ENCODE results near the gene LPIN1. TPM values are rescaled to one million over a fixed set of nuclear protein-coding genes. Genes with fewer than 3 reads are reported as not detected.

LPIN1 gene
- total RNA-seq, 1 donor from 2014 or later, result 43.0 TPM

- H3K27me3 ChIP-seq (ENCODE audit: low read depth), result no peaks in the 10 kb centered on the region
- H3K4me1 ChIP-seq, result peaks cover 24% of the 10 kb centered on the region
- no peak for TF ChIP-seq CTCF (IDR thresholded peaks at IDR 0.05; ENCODE audit: borderline replicate concordance)
- no peak overlapping the region for H3K27ac ChIP-seq (replicated peaks)
- peaks cover 12% of the 10 kb centered on the region for H3K9me3 ChIP-seq (replicated peaks)
- no peak for DNase-seq
- H3K4me3 ChIP-seq, result no peak overlapping the region
- peaks cover 5% of the 10 kb centered on the region for H3K36me3 ChIP-seq
- intact Hi-C loops (cut with micrococcal nuclease), result no loop called here
These were observed 85.0 kb downstream of the LPIN1 start for GRCh38 chr2:11831415-11831814.

GRCh38 chr2:11832531-11832930, 86.1 kb downstream of the LPIN1 start:
- peaks cover 24% of the 10 kb centered on the region for H3K4me1 ChIP-seq
- peaks cover 12% of the 10 kb centered on the region for H3K9me3 ChIP-seq (replicated peaks)
- intact Hi-C loops (cut with micrococcal nuclease), result no loop called here
- H3K4me3 ChIP-seq, result no peak overlapping the region
- no peaks in the 10 kb centered on the region for H3K36me3 ChIP-seq
- TF ChIP-seq CTCF (IDR thresholded peaks at IDR 0.05; ENCODE audit: borderline replicate concordance), result no peak
- H3K27me3 ChIP-seq (ENCODE audit: low read depth), result no peaks in the 10 kb centered on the region
- H3K27ac ChIP-seq (replicated peaks), result no peak overlapping the region
- DNase-seq, result no peak

- Histone ChIP-seq H3K4me1 (peaks cover 24% of the 10 kb centered on the region), H3K4me3 (no peak overlapping the region), H3K9me3 (replicated peaks) (peaks cover 12% of the 10 kb centered on the region), H3K36me3 (no peaks in the 10 kb centered on the region), H3K27me3 (ENCODE audit: low read depth) (no peaks in the 10 kb centered on the region), H3K27ac (replicated peaks) (no peak overlapping the region)
- DNase-seq, result no peak
- intact Hi-C loops (cut with micrococcal nuclease), result no loop called here
- TF ChIP-seq CTCF (IDR thresholded peaks at IDR 0.05; ENCODE audit: borderline replicate concordance), result no peak
These were observed 87.2 kb downstream of the LPIN1 start for GRCh38 chr2:11833601-11834000.

GRCh38 chr2:11835403-11835802, 89.0 kb downstream of the LPIN1 start:
- Histone ChIP-seq H3K4me1 (peaks cover 8% of the 10 kb centered on the region), H3K4me3 (no peak overlapping the region), H3K27me3 (ENCODE audit: low read depth) (peaks cover 6% of the 10 kb centered on the region), H3K9me3 (replicated peaks) (peaks cover 12% of the 10 kb centered on the region), H3K36me3 (no peaks in the 10 kb centered on the region), H3K27ac (replicated peaks) (no peak overlapping the region)
- TF ChIP-seq CTCF (IDR thresholded peaks at IDR 0.05; ENCODE audit: borderline replicate concordance), result no peak
- DNase-seq, result no peak
- intact Hi-C loops (cut with micrococcal nuclease), result no loop called here

GRCh38 chr2:11836647-11837219, 90.3 kb downstream of the LPIN1 start:
- intact Hi-C loops (cut with micrococcal nuclease), result no loop called here
- TF ChIP-seq CTCF (IDR thresholded peaks at IDR 0.05; ENCODE audit: borderline replicate concordance), result no peak
- no peaks in the 10 kb centered on the region for H3K36me3 ChIP-seq
- DNase-seq, result no peak
- no peak overlapping the region for H3K4me3 ChIP-seq
- H3K27ac ChIP-seq (replicated peaks), result no peak overlapping the region
- H3K4me1 ChIP-seq, result no peaks in the 10 kb centered on the region
- H3K9me3 ChIP-seq (replicated peaks), result peaks cover 12% of the 10 kb centered on the region
- peaks cover 6% of the 10 kb centered on the region for H3K27me3 ChIP-seq (ENCODE audit: low read depth)

Data from left ventricle myocardium inferior (tissue), 1 donor.